ENCODE results near the gene PDE10A.
A peak's percentile ranks its signal among the peaks of the same experiment; 100 is the strongest.
"Not testable (repeated sequence)": the region's sequence is repeated elsewhere in the genome, so short reads cannot be mapped to it uniquely, and the experiment has no call there.

Gene PDE10A

DNA sequence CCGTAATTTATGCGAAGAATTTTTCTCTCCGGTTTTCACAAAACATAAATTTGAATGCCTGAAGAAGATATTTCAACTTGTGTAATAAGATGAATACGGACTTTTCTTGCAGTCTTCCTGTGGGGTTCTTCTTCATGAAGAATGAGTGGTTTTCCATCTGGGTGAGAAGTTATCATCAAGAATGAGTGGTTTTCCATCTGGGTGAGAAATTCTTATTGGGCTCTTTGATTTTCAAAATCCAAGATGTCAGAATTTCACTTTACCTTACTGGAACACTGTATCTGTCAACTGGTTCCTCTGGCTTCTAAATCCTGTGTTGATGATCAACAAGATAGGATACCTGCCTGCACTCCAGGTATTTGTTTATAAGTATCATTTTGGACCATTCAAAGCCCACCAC, 193.6 kb downstream of the PDE10A start:
- no peak for DNase-seq (ENCODE audit: low read depth)
- no peak overlapping the region for H3K4me3 ChIP-seq (replicated peaks; ENCODE audit: low read depth, low read length)
- TF ChIP-seq, protein P1, sequence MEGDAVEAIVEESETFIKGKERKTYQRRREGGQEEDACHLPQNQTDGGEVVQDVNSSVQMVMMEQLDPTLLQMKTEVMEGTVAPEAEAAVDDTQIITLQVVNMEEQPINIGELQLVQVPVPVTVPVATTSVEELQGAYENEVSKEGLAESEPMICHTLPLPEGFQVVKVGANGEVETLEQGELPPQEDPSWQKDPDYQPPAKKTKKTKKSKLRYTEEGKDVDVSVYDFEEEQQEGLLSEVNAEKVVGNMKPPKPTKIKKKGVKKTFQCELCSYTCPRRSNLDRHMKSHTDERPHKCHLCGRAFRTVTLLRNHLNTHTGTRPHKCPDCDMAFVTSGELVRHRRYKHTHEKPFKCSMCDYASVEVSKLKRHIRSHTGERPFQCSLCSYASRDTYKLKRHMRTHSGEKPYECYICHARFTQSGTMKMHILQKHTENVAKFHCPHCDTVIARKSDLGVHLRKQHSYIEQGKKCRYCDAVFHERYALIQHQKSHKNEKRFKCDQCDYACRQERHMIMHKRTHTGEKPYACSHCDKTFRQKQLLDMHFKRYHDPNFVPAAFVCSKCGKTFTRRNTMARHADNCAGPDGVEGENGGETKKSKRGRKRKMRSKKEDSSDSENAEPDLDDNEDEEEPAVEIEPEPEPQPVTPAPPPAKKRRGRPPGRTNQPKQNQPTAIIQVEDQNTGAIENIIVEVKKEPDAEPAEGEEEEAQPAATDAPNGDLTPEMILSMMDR (IDR thresholded peaks at IDR 0.05; ENCODE audit: low read length, missing control alignments), result no peak

DNA sequence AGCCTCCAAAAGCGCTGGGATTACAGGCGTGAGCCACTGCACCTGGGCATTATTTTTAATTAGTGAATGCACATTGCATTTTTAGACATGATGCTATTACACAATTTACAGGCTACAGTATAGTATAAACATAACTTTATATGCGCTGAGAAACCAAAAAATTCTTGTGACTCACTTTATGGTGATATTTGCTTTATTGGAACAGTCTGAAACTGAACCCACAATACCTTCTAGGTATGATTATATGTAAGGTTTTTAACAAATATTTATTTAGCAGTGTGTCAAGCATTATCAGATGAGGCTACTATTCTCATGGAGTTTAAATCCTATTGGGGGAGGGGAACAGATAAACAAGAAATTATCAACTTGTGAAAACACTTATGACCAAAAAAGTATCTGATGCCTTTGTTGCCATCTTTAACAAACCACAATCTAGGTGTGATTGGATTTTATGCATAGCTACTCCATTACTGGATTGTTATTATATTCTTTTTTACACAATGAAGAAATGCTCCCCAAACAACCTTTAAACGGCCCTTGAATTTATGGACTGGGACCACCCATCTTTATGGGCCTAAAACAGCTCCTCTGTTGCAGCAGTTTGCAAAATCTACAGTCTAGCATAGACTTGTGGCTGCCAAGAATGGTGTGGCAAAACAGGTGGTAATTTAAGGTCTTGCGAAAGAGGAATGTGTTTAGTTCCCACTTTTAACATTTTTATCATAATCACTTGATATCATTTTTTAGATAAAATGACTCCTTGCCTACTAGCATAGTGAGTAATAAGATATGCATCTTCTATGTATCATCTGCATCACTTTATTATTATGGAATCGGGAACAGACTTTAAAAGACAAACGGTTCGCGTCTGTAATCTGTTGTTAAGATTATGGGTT, 194.5 kb downstream of the PDE10A start:
- TF ChIP-seq, protein P1 (IDR thresholded peaks at IDR 0.05; ENCODE audit: low read length, missing control alignments), result no peak
- DNase-seq (ENCODE audit: low read depth), result peak; percentile 14
- H3K4me3 ChIP-seq (replicated peaks; ENCODE audit: low read depth, low read length), result no peak overlapping the region

DNA sequence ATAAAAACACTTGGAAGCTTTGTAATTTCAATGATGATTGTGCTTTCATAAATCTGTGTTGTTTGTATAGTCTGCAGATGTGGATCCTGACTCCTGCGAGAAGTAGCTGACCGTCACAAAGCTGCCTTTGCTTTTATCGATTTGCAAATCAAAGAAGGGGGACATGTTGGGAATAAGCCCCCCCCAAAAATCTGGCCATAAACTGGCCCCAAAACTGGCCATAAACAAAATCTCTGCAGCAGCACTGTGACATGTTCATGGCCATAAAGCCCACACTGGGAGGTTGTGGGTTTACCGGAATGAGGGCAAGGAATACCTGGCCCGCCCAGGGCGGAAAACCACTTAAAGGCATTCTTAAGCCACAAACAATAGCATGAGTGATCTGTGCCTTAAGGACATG, 199.5 kb downstream of the PDE10A start:
- not testable (repeated sequence) for DNase-seq (ENCODE audit: low read depth); H3K4me3 ChIP-seq (replicated peaks; ENCODE audit: low read depth, low read length)

DNA sequence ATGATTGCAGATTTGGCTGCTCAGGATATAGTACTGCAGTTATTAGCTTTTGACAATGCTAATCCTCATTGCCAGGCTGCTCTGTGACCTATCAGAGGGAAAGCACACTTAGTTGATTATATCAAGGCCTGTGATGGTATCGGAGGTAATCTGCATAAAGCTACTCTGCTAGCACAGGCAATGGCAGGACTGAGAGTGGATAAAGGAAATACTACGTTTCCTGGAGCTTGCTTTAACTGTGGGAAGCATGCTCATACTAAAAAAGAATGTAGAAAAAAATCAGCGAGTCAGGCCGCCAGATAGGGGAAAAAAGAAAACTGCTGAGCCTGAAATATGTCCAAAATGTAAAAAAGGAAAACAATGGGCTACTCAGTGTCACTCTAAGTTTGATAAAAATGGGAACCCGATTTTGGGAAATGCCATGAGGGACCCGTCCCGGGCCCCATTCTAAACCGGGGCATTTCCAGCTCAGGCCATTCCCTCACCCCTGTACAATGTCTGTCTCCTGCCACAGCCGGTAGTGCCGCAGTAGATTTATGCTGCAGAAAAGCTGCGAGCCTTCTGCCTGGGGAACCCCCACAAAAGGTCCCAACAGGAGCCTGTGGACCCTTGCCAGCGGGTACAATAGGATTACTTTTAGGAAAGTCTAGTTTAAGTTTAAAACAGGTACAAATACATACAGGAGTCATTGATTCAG, 203.3 kb downstream of the PDE10A start:
- DNase-seq (ENCODE audit: low read depth), result peak; percentile 21
- peak overlapping the region; percentile 11 for H3K4me3 ChIP-seq (replicated peaks; ENCODE audit: low read depth, low read length)

DNA sequence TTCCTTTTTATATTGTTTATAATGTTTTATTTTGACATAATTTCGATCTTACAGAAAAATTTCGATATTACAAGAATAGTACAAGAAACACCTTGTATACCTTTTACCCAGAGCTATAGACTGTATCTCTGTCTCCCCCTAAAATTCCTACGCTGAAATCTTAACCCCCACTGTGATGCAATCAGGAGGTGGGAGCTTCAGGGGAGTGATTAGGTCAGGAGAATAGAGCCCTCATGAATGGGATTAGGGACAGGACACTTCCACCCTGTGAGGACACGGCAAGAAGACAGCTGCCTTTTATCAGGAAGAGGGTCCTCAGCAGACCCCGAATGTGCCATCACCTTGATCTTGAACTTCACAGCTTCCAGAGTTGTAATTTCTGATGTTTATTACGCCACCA, 204.9 kb downstream of the PDE10A start:
- no peak for DNase-seq (ENCODE audit: low read depth)
- no peak overlapping the region for H3K4me3 ChIP-seq (replicated peaks; ENCODE audit: low read depth, low read length)
- TF ChIP-seq, protein P1 (IDR thresholded peaks at IDR 0.05; ENCODE audit: low read length, missing control alignments), result no peak

DNA sequence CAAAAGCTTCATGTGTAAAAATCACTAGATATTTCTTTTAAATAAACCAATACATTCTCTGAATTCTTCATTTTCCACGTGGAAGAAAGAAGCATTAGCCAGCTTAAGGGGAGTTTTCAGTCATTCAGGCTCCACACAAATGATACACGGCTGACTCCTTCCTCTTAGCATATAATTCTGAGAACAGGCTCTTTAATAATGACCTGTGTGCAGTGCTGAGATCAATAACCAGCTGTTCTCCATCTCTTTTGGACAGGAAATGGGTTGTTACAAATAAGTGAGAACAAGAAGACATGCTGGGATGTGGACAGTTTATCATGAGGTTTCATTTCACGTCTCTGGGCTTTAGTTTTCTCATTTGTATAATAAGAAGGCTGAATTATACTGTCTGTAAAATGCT, 206.8 kb downstream of the PDE10A start:
- TF ChIP-seq, protein P1 (IDR thresholded peaks at IDR 0.05; ENCODE audit: low read length, missing control alignments), result no peak
- peak; percentile 34 for DNase-seq (ENCODE audit: low read depth)
- no peak overlapping the region for H3K4me3 ChIP-seq (replicated peaks; ENCODE audit: low read depth, low read length)

DNA sequence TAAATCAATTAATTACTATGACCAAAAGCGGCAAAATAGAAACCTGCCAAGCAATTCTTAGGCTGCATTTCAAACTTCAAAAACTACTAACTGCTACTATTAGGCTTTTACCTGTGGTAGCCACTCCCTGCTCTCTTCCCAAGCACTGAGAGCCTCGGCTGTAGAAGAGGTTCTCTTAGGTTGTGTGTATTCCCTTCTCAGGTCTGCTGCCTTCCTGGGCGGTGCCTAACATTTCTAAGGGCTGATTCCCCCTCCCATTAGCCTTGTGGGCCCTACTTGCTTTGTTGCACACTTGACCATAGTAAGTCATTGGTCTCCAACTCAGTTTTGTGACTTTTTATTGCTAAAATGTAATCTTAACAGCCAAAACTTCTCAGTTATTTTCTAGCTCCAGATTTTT, 207.6 kb downstream of the PDE10A start:
- TF ChIP-seq, protein P1 (IDR thresholded peaks at IDR 0.05; ENCODE audit: low read length, missing control alignments), result no peak
- H3K4me3 ChIP-seq (replicated peaks; ENCODE audit: low read depth, low read length), result no peak overlapping the region
- no peak for DNase-seq (ENCODE audit: low read depth)

DNA sequence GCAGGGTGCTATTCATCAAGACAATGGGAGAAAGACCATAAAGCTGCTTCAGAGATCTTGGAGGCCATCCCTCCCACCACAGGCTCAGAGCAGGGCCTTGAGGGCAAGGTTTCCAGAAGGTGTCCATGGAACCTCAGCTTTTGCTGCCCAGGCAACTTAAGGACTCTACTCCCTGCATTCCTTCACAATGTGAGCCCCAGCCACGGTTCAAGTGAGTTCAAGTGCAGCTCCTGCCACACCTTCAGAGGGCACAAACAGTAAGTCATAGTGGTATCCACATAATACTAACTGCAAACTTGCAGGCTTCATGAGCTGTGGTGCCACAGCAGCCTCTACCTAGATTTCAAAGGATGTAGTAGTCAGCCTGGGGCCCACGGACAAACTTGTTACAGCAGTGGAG, 209.6 kb downstream of the PDE10A start:
- no peak for DNase-seq (ENCODE audit: low read depth)
- TF ChIP-seq, protein P1 (IDR thresholded peaks at IDR 0.05; ENCODE audit: low read length, missing control alignments), result no peak
- H3K4me3 ChIP-seq (replicated peaks; ENCODE audit: low read depth, low read length), result no peak overlapping the region

All from fibroblast of pulmonary artery (primary cell).